ENCODE data around the gene GRID1.

- TF ChIP-seq CTCF (IDR thresholded peaks at IDR 0.05) (no peak), PBX3 (IDR thresholded peaks at IDR 0.05) (no peak), RAD21 (IDR thresholded peaks at IDR 0.05; ENCODE audit: low read length) (no peak), RFX5 (IDR thresholded peaks at IDR 0.05; ENCODE audit: low read length) (no peak), EP300 (IDR thresholded peaks at IDR 0.05; ENCODE audit: borderline replicate concordance in 1 of 2, low read depth in 1 of 2, low read length in 1 of 2) (no peak), MXI1 (IDR thresholded peaks at IDR 0.05; ENCODE audit: low read depth, low read length) (no peak), FOXJ3 (CRISPR knock-in tag; IDR thresholded peaks at IDR 0.05) (no peak), USF2 (IDR thresholded peaks at IDR 0.05; ENCODE audit: borderline replicate concordance, low read depth, low read length) (no peak), POLR2AphosphoS5 (IDR thresholded peaks at IDR 0.05; ENCODE audit: low read depth, low read length) (no peak), GABPA (IDR thresholded peaks at IDR 0.05; ENCODE audit: low read depth) (no peak), TAF1 (IDR thresholded peaks at IDR 0.05; ENCODE audit: borderline replicate concordance, low read depth, low read length) (no peak), SIN3A (IDR thresholded peaks at IDR 0.05; ENCODE audit: borderline replicate concordance, low read depth, low read length) (no peak)
Measured at GRCh38 chr10:85657476-85658113, 709.0 kb downstream of the GRID1 start.
